ENCODE measurements around the gene CTNND2.

- TF ChIP-seq POLR2A (IDR thresholded peaks at IDR 0.05) (no peak), CTCF (IDR thresholded peaks at IDR 0.05) (no peak)
Measured at GRCh38 chr5:10985091-10985720, 919.0 kb downstream of the CTNND2 start.
